K562 (cell line): ENCODE measurements around the gene KCNG1. TPM values are rescaled to one million over a fixed set of nuclear protein-coding genes. Genes with fewer than 3 reads are reported as not detected.

Source experiments
- ATAC-seq: fragments of 200-7000 bp; cut with Tn5 transposase; 3 replicates; pipeline ENCODE4 v1.9.1; 2020; ENCODE audit warnings: moderate library complexity
- BruUV-seq: library from RNA; stranded (reverse); fragments of 400-500 nt; replicated peaks from 2 replicates; lab custom pipeline; 2021; lab: Mats Ljungman, UMichigan
- CTCF ChIA-PET: fragments of 300-600 bp; formaldehyde crosslinking; extraction: SDS; loops from one replicate; lab custom pipeline; 2021; ENCODE audit warnings: low intra/inter-chr PET ratio; lab: Yijun Ruan, JAX
- POLR2A ChIA-PET: fragments of 300-600, 350-650 bp; sonication (Branson Sonifier 250); formaldehyde crosslinking; extraction: SDS; loops from one replicate; lab custom pipeline; 2021; ENCODE audit warnings: antibody characterized with exemption, inconsistent platforms; lab: Yijun Ruan, JAX
- DNase-seq, 4 experiments: peaks; one replicate each; pipeline versions ENCODE4 v3.0.0 to v3.0.0-alpha.2; 2011 to 2018; ENCODE audit warnings: low spot score in 3 of 4, mixed read lengths in 3 of 4; ENCODE audit errors: extremely low read depth in 1 of 4
- FAIRE-seq: peaks from 2 replicates; lab custom pipeline; 2011; peaks lifted over from hg19 to GRCh38; lab: Jason Lieb, UNC
- H2AFZ ChIP-seq: 2 replicates; pipeline ENCODE4 v1.6.0; 2011; ENCODE audit warnings: low read depth, low read length, control low read depth, inconsistent platforms
- H3K27ac ChIP-seq: fragments of 200-600 bp; 3 replicates; pipeline ENCODE4 v1.8.0; 2011; ENCODE audit warnings: low read depth, mild to moderate bottlenecking, control low read depth, inconsistent platforms, low read length, moderate library complexity, mixed read lengths; ENCODE audit errors: extremely low read depth
- H3K27me3 ChIP-seq, 2 experiments: fragments of 300-600 bp in 1 of 2; 2 replicates in 1 of 2; 3 replicates in 1 of 2; pipeline versions ENCODE4 v1.6.0 to v1.8.0; 2011; ENCODE audit warnings: inconsistent platforms in 2 of 2, low read length in 2 of 2, mild to moderate bottlenecking in 1 of 2, mixed read lengths in 1 of 2, moderate library complexity in 1 of 2; ENCODE audit not compliant: control insufficient read depth in 2 of 2, insufficient read depth in 2 of 2
- H3K36me3 ChIP-seq: fragments of 300-600 bp; 3 replicates; pipeline ENCODE4 v1.8.0; 2011; ENCODE audit warnings: mild to moderate bottlenecking, low read length, inconsistent platforms; ENCODE audit not compliant: control insufficient read depth, insufficient read depth
- H3K4me1 ChIP-seq, 2 experiments: fragments of 200-600 bp in 1 of 2; replicated peaks in 1 of 2; 2 replicates in 1 of 2; 3 replicates in 1 of 2; pipeline versions ENCODE4 v1.5.1 to v1.8.0; 2011; ENCODE audit warnings: inconsistent platforms in 2 of 2, low read length in 2 of 2, mild to moderate bottlenecking in 1 of 2, mixed read lengths in 1 of 2, moderate library complexity in 1 of 2; ENCODE audit not compliant: control insufficient read depth in 2 of 2, insufficient read depth in 2 of 2
- H3K4me2 ChIP-seq: 2 replicates; pipeline ENCODE4 v1.6.1; 2011; ENCODE audit warnings: low read length, control low read depth, inconsistent platforms, mixed read lengths; ENCODE audit not compliant: insufficient read depth
- H3K4me3 ChIP-seq: fragments of 200-600 bp; sonication (generic), shearing (Covaris generic); 2 replicates; pipeline ENCODE4 v1.5.1; 2016; ENCODE audit warnings: control low read depth, inconsistent platforms
- H3K79me2 ChIP-seq: fragments of 200-600 bp; 3 replicates; pipeline ENCODE4 v1.8.0; 2011; ENCODE audit warnings: low read length, inconsistent platforms; ENCODE audit not compliant: control insufficient read depth, insufficient read depth
- H3K9ac ChIP-seq, 2 experiments: 2 replicates each; pipeline versions ENCODE4 v1.6.0 to v1.6.1; 2011; ENCODE audit warnings: low read depth in 2 of 2, low read length in 2 of 2, control low read depth in 1 of 2, inconsistent platforms in 1 of 2, mild to moderate bottlenecking in 1 of 2, mixed read lengths in 1 of 2; ENCODE audit not compliant: insufficient read depth in 1 of 2
- H3K9me1 ChIP-seq: one replicate; pipeline ENCODE4 v1.6.0; 2011; ENCODE audit warnings: inconsistent platforms, mild to moderate bottlenecking, low read length, moderate library complexity; ENCODE audit not compliant: control insufficient read depth, insufficient read depth
- H3K9me3 ChIP-seq: replicated peaks from 2 replicates; pipeline ENCODE4 v1.5.1; 2011; ENCODE audit warnings: low read depth, low read length, inconsistent platforms; ENCODE audit not compliant: control insufficient read depth, insufficient read depth
- H4K20me1 ChIP-seq: replicated peaks from 2 replicates; pipeline ENCODE4 v1.6.1; 2011; ENCODE audit warnings: low read length, inconsistent platforms, mixed read lengths; ENCODE audit not compliant: control insufficient read depth, insufficient read depth
- COPS2 ChIP-seq: fragments of 450-650 bp; conservative IDR thresholded peaks from 2 replicates; pipeline ENCODE4 v1.6.1; 2016; ENCODE audit warnings: mild to moderate bottlenecking, moderate library complexity
- ETV5 ChIP-seq: sonication (generic); formaldehyde crosslinking; IDR thresholded peaks from 2 replicates; pipeline ENCODE4 v1.4.0; 2020; ENCODE audit warnings: low read depth, mild to moderate bottlenecking, missing genetic modification reagents
- GATAD2A ChIP-seq: fragments of 450-650 bp; IDR thresholded peaks from 2 replicates; pipeline ENCODE4 v1.6.1; 2017
- GTF2F1 ChIP-seq: IDR thresholded peaks from 2 replicates; pipeline ENCODE4 v1.6.1; 2011; ENCODE audit warnings: low read depth, low read length, improper control_type of control experiment
- ILF3 ChIP-seq: fragments of 450-650 bp; IDR thresholded peaks from 2 replicates; pipeline ENCODE4 v1.6.1; 2018; ENCODE audit warnings: antibody characterized with exemption, mild to moderate bottlenecking, moderate library complexity, borderline replicate concordance
- MCM3 ChIP-seq: fragments of 450-650 bp; IDR thresholded peaks from 2 replicates; pipeline ENCODE4 v1.6.1; 2016
- MCM7 ChIP-seq, 2 experiments: fragments of 450-650 bp; IDR thresholded peaks; 2 replicates each; pipeline ENCODE4 v1.6.1; 2016 to 2018
- MED1 ChIP-seq: sonication (generic); formaldehyde crosslinking; IDR thresholded peaks from 2 replicates; pipeline ENCODE4 v1.8.1; 2023; ENCODE audit warnings: missing genetic modification reagents, borderline replicate concordance
- PHF20 ChIP-seq: fragments of 450-650 bp; IDR thresholded peaks from 2 replicates; pipeline ENCODE4 v1.6.1; 2018; ENCODE audit not compliant: partially characterized antibody
- POLR2H ChIP-seq: IDR thresholded peaks from 2 replicates; pipeline ENCODE4 v1.6.1; 2016; ENCODE audit warnings: missing genetic modification characterization, low read depth, mild to moderate bottlenecking, control low read depth, missing compliant biosample characterization, moderate library complexity
- SMAD1 ChIP-seq: fragments of 150-350 bp; IDR thresholded peaks from 2 replicates; pipeline ENCODE4 v1.6.1; 2014; ENCODE audit warnings: low read length, low read depth; ENCODE audit not compliant: partially characterized antibody
- SMARCA5 ChIP-seq: fragments of 450-650 bp; IDR thresholded peaks from 2 replicates; pipeline ENCODE4 v1.6.1; 2016
- SNRNP70 ChIP-seq: fragments of 200-400 bp; formaldehyde crosslinking; optimal IDR thresholded peaks from 2 replicates; pipeline ENCODE3; 2017; ENCODE audit warnings: low read depth, low read length
- XRCC5 ChIP-seq: fragments of 200-400 bp; formaldehyde crosslinking; IDR thresholded peaks from 2 replicates; pipeline ENCODE4 v1.6.1; 2017; ENCODE audit warnings: low read depth, mild to moderate bottlenecking, low read length
- ZFP36 ChIP-seq: fragments of 150-350 bp; IDR thresholded peaks from 2 replicates; pipeline ENCODE4 v1.6.1; 2018; ENCODE audit warnings: low read length, low read depth; ENCODE audit not compliant: partially characterized antibody
- ZNF696 ChIP-seq: fragments of 250-450 bp; sonication (Bioruptor Pico); conservative IDR thresholded peaks from 2 replicates; pipeline ENCODE4 v1.4.0; 2020; ENCODE audit warnings: mild to moderate bottlenecking, moderate library complexity
- ZNF830 ChIP-seq: fragments of 250-450 bp; sonication (Bioruptor Pico); IDR thresholded peaks from 2 replicates; pipeline ENCODE4 v1.5.0; 2021; ENCODE audit warnings: mild to moderate bottlenecking
- WGBS: fragments of 100-300 bp; shearing (Covaris generic); methylation state at CpG from one replicate; pipeline ENCODE4 v1.1.6; 2016; ENCODE audit warnings: low coverage, mixed read lengths; ENCODE audit not compliant: insufficient coverage; ENCODE audit errors: missing lambda C conversion rate; 5-methylcytosine and 5-hydroxymethylcytosine counted together
- in situ Hi-C: fragments of 300-500 bp; cut with MboI; formaldehyde crosslinking; loops from 4 replicates; pipeline ENCODE4 v1.15.0; 2018; ENCODE audit warnings: inconsistent platforms, mixed read lengths
- intact Hi-C: fragments of 100-400 bp; cut with micrococcal nuclease; formaldehyde crosslinking; loops from 2 replicates; pipeline ENCODE4 v1.14.2; 2022
- polyA plus RNA-seq, 8 experiments: library from polyadenylated mRNA; depleted of rRNA in 4 of 8; stranded (reverse) in 5 of 8; unstranded in 3 of 8; fragments of >200 nt; fragmentation: Nextera tagmentation in 2 of 8; fragmentation: Illumina TruSeq in 1 of 8; extraction: Ambion mirVana in 2 of 8; extraction: Trizol in 1 of 8; gene quantifications; 2 replicates each; pipeline versions ENCODE4 v1.2.1 to v1.2.3, GENCODE V29; 2011 to 2014; ENCODE audit warnings: inconsistent platforms in 1 of 8, missing spikeins in 1 of 8
- total RNA-seq, 7 experiments: library from RNA; depleted of rRNA in 6 of 7; stranded (reverse); fragments of >200 nt in 6 of 7; fragmentation: Illumina TruSeq in 2 of 7; extraction: Trizol in 2 of 7; gene quantifications; 2 replicates each; pipeline versions ENCODE4 v1.2.1 to v1.2.3, GENCODE V29; 2011 to 2021; ENCODE audit warnings: low replicate concordance in 1 of 7
- TF ChIP-seq, protein P1 (sequence below): fragments of 250-450 bp; sonication (Bioruptor Pico); IDR thresholded peaks from 2 replicates; pipeline ENCODE4 v1.5.0; 2022; ENCODE audit warnings: mild to moderate bottlenecking
- TF ChIP-seq, protein P2 (sequence below): IDR thresholded peaks from 2 replicates; pipeline ENCODE4 v1.6.1; 2014; ENCODE audit warnings: antibody characterized with exemption

The KCNG1 gene
- total and polyA plus RNA-seq, 9 of the 15 experiments (the other 6 are each of a cell fraction or from before 2014, with no cell fraction given), result 0.06 to 1.5 (median 0.22) TPM; not detected in 2

DNA sequence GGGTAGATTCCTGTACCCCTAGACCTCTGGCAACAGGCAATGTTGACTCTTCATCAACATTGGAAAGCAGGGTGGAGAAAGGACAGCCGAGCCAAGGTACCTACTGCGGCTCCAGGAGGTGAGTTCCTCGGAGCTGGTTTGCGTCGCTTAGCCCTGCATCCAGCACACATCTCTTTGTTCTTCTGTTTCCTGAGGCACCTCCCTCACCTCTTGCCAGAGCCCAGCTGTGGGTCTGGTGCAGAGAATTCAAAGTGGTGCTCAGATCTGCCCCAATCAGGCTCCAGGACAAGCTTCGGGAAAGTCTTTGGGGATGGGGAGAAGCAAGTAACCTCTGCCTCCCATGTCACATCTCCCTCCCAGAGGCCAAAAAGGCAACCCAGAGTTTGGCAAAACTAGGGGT is 2.2 kb downstream of the KCNG1 start:
- H3K9me3 ChIP-seq, result no peaks in the 10 kb centered on the region
- BruUV-seq, result no TSS peak
- DNase-seq (no peak), FAIRE-seq (no peak), ATAC-seq (no peak)
- H3K9me1 ChIP-seq, result no peaks in the 10 kb centered on the region
- POLR2A ChIA-PET, result interaction anchor here (0.5 to 1.4 kb wide), 3 partner anchors 10 to 594 kb away, joined by 3 to 6 read pairs (median 3); no protein-coding TSS in a partner anchor
- H2AFZ ChIP-seq, result no peak overlapping the region
- TF ChIP-seq MED1 (CRISPR knock-in tag) (no peak), COPS2 (no peak), PHF20 (no peak), SMARCA5 (no peak), ETV5 (no peak), GTF2F1 (no peak), ZNF696 (CRISPR knock-in tag) (no peak), ZFP36 (no peak), POLR2H (no peak), ZNF830 (CRISPR knock-in tag) (no peak), MCM3 (no peak), MCM7 (IDR thresholded peaks at IDR 0.05) (no peak), ILF3 (no peak), SMAD1 (no peak), SNRNP70 (no peak), GATAD2A (no peak), XRCC5 (no peak)
- TF ChIP-seq, protein P1, sequence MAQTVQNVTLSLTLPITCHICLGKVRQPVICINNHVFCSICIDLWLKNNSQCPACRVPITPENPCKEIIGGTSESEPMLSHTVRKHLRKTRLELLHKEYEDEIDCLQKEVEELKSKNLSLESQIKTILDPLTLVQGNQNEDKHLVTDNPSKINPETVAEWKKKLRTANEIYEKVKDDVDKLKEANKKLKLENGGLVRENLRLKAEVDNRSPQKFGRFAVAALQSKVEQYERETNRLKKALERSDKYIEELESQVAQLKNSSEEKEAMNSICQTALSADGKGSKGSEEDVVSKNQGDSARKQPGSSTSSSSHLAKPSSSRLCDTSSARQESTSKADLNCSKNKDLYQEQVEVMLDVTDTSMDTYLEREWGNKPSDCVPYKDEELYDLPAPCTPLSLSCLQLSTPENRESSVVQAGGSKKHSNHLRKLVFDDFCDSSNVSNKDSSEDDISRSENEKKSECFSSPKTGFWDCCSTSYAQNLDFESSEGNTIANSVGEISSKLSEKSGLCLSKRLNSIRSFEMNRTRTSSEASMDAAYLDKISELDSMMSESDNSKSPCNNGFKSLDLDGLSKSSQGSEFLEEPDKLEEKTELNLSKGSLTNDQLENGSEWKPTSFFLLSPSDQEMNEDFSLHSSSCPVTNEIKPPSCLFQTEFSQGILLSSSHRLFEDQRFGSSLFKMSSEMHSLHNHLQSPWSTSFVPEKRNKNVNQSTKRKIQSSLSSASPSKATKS, result no peak
- TF ChIP-seq, protein P2, sequence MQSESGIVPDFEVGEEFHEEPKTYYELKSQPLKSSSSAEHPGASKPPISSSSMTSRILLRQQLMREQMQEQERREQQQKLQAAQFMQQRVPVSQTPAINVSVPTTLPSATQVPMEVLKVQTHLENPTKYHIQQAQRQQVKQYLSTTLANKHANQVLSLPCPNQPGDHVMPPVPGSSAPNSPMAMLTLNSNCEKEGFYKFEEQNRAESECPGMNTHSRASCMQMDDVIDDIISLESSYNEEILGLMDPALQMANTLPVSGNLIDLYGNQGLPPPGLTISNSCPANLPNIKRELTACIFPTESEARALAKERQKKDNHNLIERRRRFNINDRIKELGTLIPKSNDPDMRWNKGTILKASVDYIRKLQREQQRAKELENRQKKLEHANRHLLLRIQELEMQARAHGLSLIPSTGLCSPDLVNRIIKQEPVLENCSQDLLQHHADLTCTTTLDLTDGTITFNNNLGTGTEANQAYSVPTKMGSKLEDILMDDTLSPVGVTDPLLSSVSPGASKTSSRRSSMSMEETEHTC, result no peak
- in situ Hi-C loops, result no loop called here
- H3K36me3 ChIP-seq, result no peaks in the 10 kb centered on the region
- no peak overlapping the region for H3K27ac ChIP-seq
- WGBS, result 22% methylated on average over 6 of the region's 6 CpGs
- no peak overlapping the region for H3K4me2 ChIP-seq
- no peaks in the 10 kb centered on the region for H3K79me2 ChIP-seq
- no peak overlapping the region for H3K4me3 ChIP-seq
- peaks cover 34 to 81% of the 10 kb centered on the region in 2 experiments; a peak in 4 of 5 replicates for H3K27me3 ChIP-seq
- CTCF ChIA-PET, result no interaction called here
- intact Hi-C loops, result no loop called here
- H3K4me1 ChIP-seq, result peaks cover 0 to 17% of the 10 kb centered on the region in 2 experiments; a peak in 2 of 5 replicates
- H3K9ac ChIP-seq, result no peak overlapping the region
- H4K20me1 ChIP-seq, result peaks cover 6% of the 10 kb centered on the region
